H9 (cell line): ENCODE data around the gene LACRT. TPM values are rescaled to one million over a fixed set of nuclear protein-coding genes. Genes with fewer than 3 reads are reported as not detected.

Source experiments
- DNase-seq: peaks from one replicate; pipeline ENCODE4 v3.0.0-alpha.2; 2017
- H2AFZ ChIP-seq: one replicate; pipeline ENCODE4 v1.6.1; 2013; ENCODE audit warnings: mild to moderate bottlenecking, low read length, control low read depth, moderate library complexity
- H2AK5ac ChIP-seq: 2 replicates; pipeline ENCODE4 v1.6.1; 2013; ENCODE audit warnings: low read length, control low read depth, mixed read lengths; ENCODE audit not compliant: insufficient read length
- H2BK120ac ChIP-seq: one replicate; pipeline ENCODE4 v1.6.1; 2013; ENCODE audit warnings: low read depth, mild to moderate bottlenecking, low read length, control low read depth, inconsistent platforms; ENCODE audit not compliant: poor library complexity, severe bottlenecking
- H2BK12ac ChIP-seq: 2 replicates; pipeline ENCODE4 v1.6.1; 2013; ENCODE audit warnings: low read length, control low read depth, mixed read lengths, low read depth; ENCODE audit not compliant: insufficient read length
- H2BK15ac ChIP-seq: 2 replicates; pipeline ENCODE4 v1.6.1; 2013; ENCODE audit warnings: low read depth, low read length, control low read depth
- H2BK20ac ChIP-seq: one replicate; pipeline ENCODE4 v1.6.1; 2013; ENCODE audit warnings: low read depth, mild to moderate bottlenecking, low read length, control low read depth, inconsistent platforms; ENCODE audit not compliant: poor library complexity, severe bottlenecking
- H2BK5ac ChIP-seq: 2 replicates; pipeline ENCODE4 v1.6.1; 2013; ENCODE audit warnings: low read length, control low read depth, mixed read lengths; ENCODE audit not compliant: insufficient read length
- H3K14ac ChIP-seq: 2 replicates; pipeline ENCODE4 v1.6.1; 2013; ENCODE audit warnings: low read length, control low read depth; ENCODE audit not compliant: insufficient read depth
- H3K18ac ChIP-seq: 2 replicates; pipeline ENCODE4 v1.6.1; 2013; ENCODE audit warnings: low read depth, mild to moderate bottlenecking, mixed read lengths, low read length, control low read depth; ENCODE audit not compliant: insufficient read length
- H3K23ac ChIP-seq: 2 replicates; pipeline ENCODE4 v1.6.1; 2013; ENCODE audit warnings: low read length, control low read depth, mixed read lengths, low read depth; ENCODE audit not compliant: insufficient read length
- H3K23me2 ChIP-seq: 2 replicates; pipeline ENCODE4 v1.6.1; 2013; ENCODE audit warnings: low read depth, mild to moderate bottlenecking, mixed read lengths, low read length, control low read depth; ENCODE audit not compliant: insufficient read length, poor library complexity, severe bottlenecking
- H3K27ac ChIP-seq: 2 replicates; pipeline ENCODE4 v1.5.1; 2013; ENCODE audit warnings: low read length, control low read depth, mixed read lengths, low read depth; ENCODE audit not compliant: insufficient read length
- H3K27me3 ChIP-seq: 2 replicates; pipeline ENCODE4 v1.6.1; 2013; ENCODE audit warnings: low read length, control low read depth, inconsistent platforms; ENCODE audit not compliant: insufficient read depth
- H3K4ac ChIP-seq: 2 replicates; pipeline ENCODE4 v1.6.1; 2013; ENCODE audit warnings: low read depth, mild to moderate bottlenecking, control low read depth, inconsistent platforms, low read length, moderate library complexity
- H3K4me1 ChIP-seq: 2 replicates; pipeline ENCODE4 v1.6.1; 2013; ENCODE audit warnings: low read length, control low read depth, inconsistent platforms; ENCODE audit not compliant: insufficient read depth
- H3K4me2 ChIP-seq: 2 replicates; pipeline ENCODE4 v1.6.1; 2013; ENCODE audit warnings: low read length, control low read depth, mixed read lengths; ENCODE audit not compliant: insufficient read length, insufficient read depth
- H3K56ac ChIP-seq: 2 replicates; pipeline ENCODE4 v1.6.1; 2013; ENCODE audit warnings: low read depth, mild to moderate bottlenecking, mixed read lengths, low read length, control low read depth; ENCODE audit not compliant: insufficient read length
- H3K79me1 ChIP-seq: 2 replicates; pipeline ENCODE4 v1.6.1; 2013; ENCODE audit warnings: low read depth, mild to moderate bottlenecking, moderate library complexity, low read length, control low read depth, inconsistent platforms; ENCODE audit not compliant: insufficient read depth, poor library complexity, severe bottlenecking
- H3K79me2 ChIP-seq: 2 replicates; pipeline ENCODE4 v1.6.1; 2013; ENCODE audit warnings: low read length, control low read depth, inconsistent platforms; ENCODE audit not compliant: insufficient read depth
- H3K9ac ChIP-seq: 2 replicates; pipeline ENCODE4 v1.6.1; 2013; ENCODE audit warnings: low read length, control low read depth, mixed read lengths; ENCODE audit not compliant: insufficient read length; ENCODE audit errors: extremely low read depth
- H3K9me3 ChIP-seq: one replicate; pipeline ENCODE4 v1.6.1; 2013; ENCODE audit warnings: low read depth, low read length, inconsistent platforms; ENCODE audit not compliant: control insufficient read depth
- H3T11ph ChIP-seq: one replicate; pipeline ENCODE4 v1.6.1; 2013; ENCODE audit warnings: mild to moderate bottlenecking, low read length, control low read depth, inconsistent platforms
- H4K20me1 ChIP-seq: one replicate; pipeline ENCODE4 v1.6.1; 2013; ENCODE audit not compliant: control insufficient read depth, insufficient read length, insufficient read depth
- H4K5ac ChIP-seq: 2 replicates; pipeline ENCODE4 v1.6.1; 2013; ENCODE audit warnings: low read depth, mild to moderate bottlenecking, mixed read lengths, low read length, control low read depth; ENCODE audit not compliant: insufficient read length
- H4K8ac ChIP-seq: replicated peaks from 2 replicates; pipeline ENCODE4 v1.6.1; 2013; ENCODE audit warnings: low read length, control low read depth, mixed read lengths, low read depth; ENCODE audit not compliant: insufficient read length
- H4K91ac ChIP-seq: 2 replicates; pipeline ENCODE4 v1.6.1; 2013; ENCODE audit warnings: low read depth, mild to moderate bottlenecking, moderate library complexity, mixed read lengths, low read length, control low read depth; ENCODE audit not compliant: insufficient read length
- H3K27ac Mint-ChIP-seq, 3 experiments: 2 replicates in 2 of 3; 3 replicates in 1 of 3; pipeline ENCODE4 v1.8.0; 2020 to 2021; ENCODE audit warnings: mixed read lengths in 3 of 3, mild to moderate bottlenecking in 1 of 3, moderate library complexity in 1 of 3
- H3K27me3 Mint-ChIP-seq: 2 replicates; pipeline ENCODE4 v1.8.0; 2021; ENCODE audit warnings: low read depth, mild to moderate bottlenecking, moderate library complexity, mixed read lengths
- H3K36me3 Mint-ChIP-seq, 3 experiments: 2 replicates in 2 of 3; 3 replicates in 1 of 3; pipeline ENCODE4 v1.8.0; 2020 to 2021; ENCODE audit warnings: low read depth in 3 of 3, mixed read lengths in 3 of 3; ENCODE audit not compliant: insufficient read depth in 1 of 3
- H3K4me1 Mint-ChIP-seq, 2 experiments: 2 replicates each; pipeline ENCODE4 v1.8.0; 2020; ENCODE audit warnings: mixed read lengths in 2 of 2
- H3K4me3 Mint-ChIP-seq, 2 experiments: 2 replicates in 1 of 2; 3 replicates in 1 of 2; pipeline ENCODE4 v1.8.0; 2020 to 2021; ENCODE audit warnings: mild to moderate bottlenecking in 2 of 2, mixed read lengths in 2 of 2, moderate library complexity in 1 of 2
- H3K9me3 Mint-ChIP-seq, 2 experiments: 2 replicates in 1 of 2; 3 replicates in 1 of 2; pipeline ENCODE4 v1.8.0; 2020; ENCODE audit warnings: mild to moderate bottlenecking in 2 of 2, mixed read lengths in 2 of 2, moderate library complexity in 1 of 2
- WGBS: extraction: QIAGEN DNeasy Blood & Tissue Kit; methylation state at CpG from one replicate; pipeline ENCODE4 v1.1.7; 2013; ENCODE audit warnings: missing lambda C conversion rate, low lambda C conversion rate, mixed read lengths; ENCODE audit not compliant: insufficient read length; ENCODE audit errors: extremely low coverage; 5-methylcytosine and 5-hydroxymethylcytosine counted together
- total RNA-seq: library from RNA; stranded (reverse); gene quantifications from 2 replicates; pipeline ENCODE4 v1.2.1, GENCODE V29; 2021
- TF ChIP-seq, protein P1 (sequence below): fragments of 200-600 bp; sonication (generic); conservative IDR thresholded peaks from 3 replicates; pipeline ENCODE4 v1.8.0; 2021; ENCODE audit warnings: antibody characterized with exemption, mild to moderate bottlenecking

LACRT gene
- total RNA-seq, 1 experiment from 2014 or later = not detected

DNA sequence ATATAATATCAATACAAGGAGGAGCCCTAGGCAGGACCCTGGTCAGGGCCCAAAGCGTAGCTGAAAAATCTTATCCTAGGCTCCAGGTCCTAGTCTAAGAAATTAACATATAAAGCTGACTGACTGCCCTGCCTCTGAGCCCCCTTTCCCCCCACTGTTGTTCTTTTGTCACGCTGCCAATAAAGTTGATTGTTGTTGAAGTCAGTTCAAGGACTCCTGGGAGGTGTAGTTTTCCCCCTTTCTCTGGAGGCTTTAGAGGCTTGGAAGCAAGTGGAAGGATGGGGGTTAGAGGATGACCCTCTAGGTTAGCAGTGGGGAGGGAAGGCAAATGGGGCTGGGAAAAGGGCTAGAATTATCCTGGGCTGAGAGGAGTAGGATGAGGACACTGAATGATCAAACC lies 49.5 kb downstream of the LACRT start:
- Histone ChIP-seq H3K79me2 (no peaks in the 10 kb centered on the region), H3K4ac (no peak overlapping the region), H2BK120ac (no peak overlapping the region), H3T11ph (no peak overlapping the region), H3K9me3 (no peaks in the 10 kb centered on the region), H4K8ac (no peak overlapping the region), H2BK15ac (no peak overlapping the region), H2BK5ac (no peak overlapping the region), H3K4me1 (peaks cover 3% of the 10 kb centered on the region; the same call in 1 of the 2 replicates), H3K23me2 (peaks cover 12% of the 10 kb centered on the region), H4K5ac (no peak overlapping the region), H3K27me3 (peaks cover 10% of the 10 kb centered on the region; the same call in 1 of the 2 replicates), H3K27ac (no peak overlapping the region), H3K9ac (no peak overlapping the region), H2BK12ac (no peak overlapping the region), H2AK5ac (no peak overlapping the region), H4K20me1 (no peaks in the 10 kb centered on the region), H3K79me1 (no peaks in the 10 kb centered on the region), H4K91ac (no peak overlapping the region), H3K23ac (no peak overlapping the region), H3K18ac (no peak overlapping the region), H3K56ac (no peak overlapping the region), H2BK20ac (no peak overlapping the region), H3K14ac (no peak overlapping the region), H3K4me2 (no peak overlapping the region), H2AFZ (no peak overlapping the region)
- TF ChIP-seq, protein P1, sequence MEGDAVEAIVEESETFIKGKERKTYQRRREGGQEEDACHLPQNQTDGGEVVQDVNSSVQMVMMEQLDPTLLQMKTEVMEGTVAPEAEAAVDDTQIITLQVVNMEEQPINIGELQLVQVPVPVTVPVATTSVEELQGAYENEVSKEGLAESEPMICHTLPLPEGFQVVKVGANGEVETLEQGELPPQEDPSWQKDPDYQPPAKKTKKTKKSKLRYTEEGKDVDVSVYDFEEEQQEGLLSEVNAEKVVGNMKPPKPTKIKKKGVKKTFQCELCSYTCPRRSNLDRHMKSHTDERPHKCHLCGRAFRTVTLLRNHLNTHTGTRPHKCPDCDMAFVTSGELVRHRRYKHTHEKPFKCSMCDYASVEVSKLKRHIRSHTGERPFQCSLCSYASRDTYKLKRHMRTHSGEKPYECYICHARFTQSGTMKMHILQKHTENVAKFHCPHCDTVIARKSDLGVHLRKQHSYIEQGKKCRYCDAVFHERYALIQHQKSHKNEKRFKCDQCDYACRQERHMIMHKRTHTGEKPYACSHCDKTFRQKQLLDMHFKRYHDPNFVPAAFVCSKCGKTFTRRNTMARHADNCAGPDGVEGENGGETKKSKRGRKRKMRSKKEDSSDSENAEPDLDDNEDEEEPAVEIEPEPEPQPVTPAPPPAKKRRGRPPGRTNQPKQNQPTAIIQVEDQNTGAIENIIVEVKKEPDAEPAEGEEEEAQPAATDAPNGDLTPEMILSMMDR = no peak
- no CpG with 5 or more reads among the region's 2 CpGs for WGBS
- peaks cover 42 to 69% of the 10 kb centered on the region in 2 experiments for H3K4me1 Mint-ChIP-seq
- H3K36me3 Mint-ChIP-seq = peaks cover 0 to 6% (median 0%) of the 10 kb centered on the region in 3 experiments; a peak in 2 of 7 replicates
- H3K4me3 Mint-ChIP-seq = peak overlapping the region in 1 of 2 experiments; percentile 25; a peak in 1 of 5 replicates
- peaks cover 86% of the 10 kb centered on the region for H3K27me3 Mint-ChIP-seq
- DNase-seq = no peak
- no peak overlapping the region for H3K27ac Mint-ChIP-seq
- H3K9me3 Mint-ChIP-seq = no peaks in the 10 kb centered on the region; a peak in 1 of 5 replicates
